Kidney (tissue), 14 donors: ENCODE measurements around the gene LINGO3. TPM values are rescaled to one million over a fixed set of nuclear protein-coding genes. Genes with fewer than 3 reads are reported as not detected.

Experiments
- DNase-seq, 5 donors: peaks; one replicate each; pipeline ENCODE4 v3.0.0-alpha.2; 2013 to 2020
- FAIRE-seq: peaks from 2 replicates; lab custom pipeline; 2012; peaks lifted over from hg19 to GRCh38; lab: Jason Lieb, UNC
- H3K27ac ChIP-seq, 2 donors: one replicate each; pipeline ENCODE4 v1.7.0; 2013; ENCODE audit warnings: low read depth in 2 of 2, low read length in 2 of 2, inconsistent platforms in 1 of 2
- H3K27me3 ChIP-seq: one replicate; pipeline ENCODE4 v1.7.1; 2013; ENCODE audit warnings: low read length, inconsistent platforms; ENCODE audit not compliant: control insufficient read depth, insufficient read depth
- H3K36me3 ChIP-seq, 3 donors: one replicate each; pipeline versions ENCODE4 v1.7.0 to v1.7.1; 2013; ENCODE audit warnings: low read length in 3 of 3, control low read depth in 1 of 3, inconsistent platforms in 1 of 3; ENCODE audit not compliant: insufficient read depth in 3 of 3, control insufficient read depth in 2 of 3
- H3K4me1 ChIP-seq, 3 donors: one replicate each; pipeline versions ENCODE4 v1.7.0 to v1.7.1; 2013; ENCODE audit warnings: low read length in 3 of 3, inconsistent platforms in 1 of 3, low read depth in 1 of 3; ENCODE audit not compliant: control insufficient read depth in 2 of 3, insufficient read depth in 2 of 3
- H3K4me3 ChIP-seq, 3 donors: one replicate each; pipeline versions ENCODE4 v1.7.0 to v1.8.1; 2013; ENCODE audit warnings: low read length in 3 of 3, control low read depth in 1 of 3, inconsistent platforms in 1 of 3
- H3K9ac ChIP-seq, 3 donors: one replicate each; pipeline versions ENCODE4 v1.7.0 to v1.7.1; 2013; ENCODE audit warnings: low read length in 3 of 3, control low read depth in 1 of 3, inconsistent platforms in 1 of 3
- H3K9me3 ChIP-seq, 3 donors: one replicate each; pipeline versions ENCODE4 v1.7.0 to v1.7.1; 2013; ENCODE audit warnings: low read length in 3 of 3, control low read depth in 1 of 3, inconsistent platforms in 1 of 3; ENCODE audit not compliant: control insufficient read depth in 2 of 3, insufficient read depth in 1 of 3
- intact Hi-C: fragments of 100-400 bp; cut with DNase I; formaldehyde crosslinking; loops from one replicate; pipeline ENCODE4 v1.11.1; 2022
- polyA plus RNA-seq: library from polyadenylated mRNA; stranded (reverse); fragments of 350-450 nt; fragmentation: Illumina TruSeq; extraction: RNeasy Lipid Tissue Mini Kit (QIAGEN cat#74804); gene quantifications from one replicate; pipeline ENCODE4 v1.2.3, GENCODE V29; 2014; ENCODE audit warnings: low read depth, low replicate concordance; ENCODE audit not compliant: insufficient read depth
- total RNA-seq: library from RNA; stranded (reverse); fragmentation: NEBNext Ultra II Directional; extraction: Animal tissue kit (Norgen Biotek cat#: 25700); gene quantifications from one replicate; pipeline ENCODE4 v1.2.1, GENCODE V29; 2021
- TF ChIP-seq, protein P1 (sequence below): IDR thresholded peaks from 3 replicates; pipeline ENCODE4 v1.5.1; 2012; ENCODE audit warnings: mild to moderate bottlenecking, moderate library complexity, borderline replicate concordance; ENCODE audit not compliant: insufficient read depth; ENCODE audit errors: extremely low read depth
- donor health status: control.
- donor health status: control.
- donor health status: control.
- donor health status: control.
- donor health status: control.
- donor health status: DM: yes; HTN: yes; CAD: no.
- donor health status: Normal renal cell carcinoma (clear cell type).

LINGO3 gene
- total and polyA plus RNA-seq, 2 donors from 2014 or later = 0.09 TPM; not detected in 1

DNA sequence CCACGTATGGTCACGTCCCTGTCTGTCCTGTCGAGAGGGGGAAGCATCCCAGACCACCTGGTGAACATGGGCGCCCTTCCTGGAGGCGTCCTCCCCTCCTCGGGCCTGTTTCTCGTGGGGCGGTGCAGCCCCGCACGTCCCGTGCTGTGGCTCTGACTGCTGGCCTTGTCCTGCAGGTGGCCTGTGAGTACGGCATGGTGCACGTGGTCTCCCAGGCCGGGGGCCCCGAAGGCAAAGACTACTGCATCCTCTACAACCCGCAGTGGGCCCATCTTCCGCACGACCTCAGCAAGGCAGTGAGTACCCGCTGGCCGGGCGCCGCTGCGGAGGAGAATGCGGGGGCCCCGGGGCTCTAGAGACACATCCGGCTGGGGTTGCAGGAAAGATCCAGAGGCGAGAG is 26.5 kb upstream of the LINGO3 start:
- Histone ChIP-seq H3K9ac (no peak overlapping the region), H3K4me1 (peaks cover 0 to 32% (median 20%) of the 10 kb centered on the region in 3 donors), H3K36me3 (peaks cover 0 to 3% (median 0%) of the 10 kb centered on the region in 3 donors), H3K4me3 (no peak overlapping the region), H3K27me3 (no peaks in the 10 kb centered on the region), H3K27ac (no peak overlapping the region), H3K9me3 (no peaks in the 10 kb centered on the region)
- DNase-seq = peak in 1 of 5 donors; percentile 74
- no peak for FAIRE-seq
- intact Hi-C loops = no loop called here
- TF ChIP-seq, protein P1, sequence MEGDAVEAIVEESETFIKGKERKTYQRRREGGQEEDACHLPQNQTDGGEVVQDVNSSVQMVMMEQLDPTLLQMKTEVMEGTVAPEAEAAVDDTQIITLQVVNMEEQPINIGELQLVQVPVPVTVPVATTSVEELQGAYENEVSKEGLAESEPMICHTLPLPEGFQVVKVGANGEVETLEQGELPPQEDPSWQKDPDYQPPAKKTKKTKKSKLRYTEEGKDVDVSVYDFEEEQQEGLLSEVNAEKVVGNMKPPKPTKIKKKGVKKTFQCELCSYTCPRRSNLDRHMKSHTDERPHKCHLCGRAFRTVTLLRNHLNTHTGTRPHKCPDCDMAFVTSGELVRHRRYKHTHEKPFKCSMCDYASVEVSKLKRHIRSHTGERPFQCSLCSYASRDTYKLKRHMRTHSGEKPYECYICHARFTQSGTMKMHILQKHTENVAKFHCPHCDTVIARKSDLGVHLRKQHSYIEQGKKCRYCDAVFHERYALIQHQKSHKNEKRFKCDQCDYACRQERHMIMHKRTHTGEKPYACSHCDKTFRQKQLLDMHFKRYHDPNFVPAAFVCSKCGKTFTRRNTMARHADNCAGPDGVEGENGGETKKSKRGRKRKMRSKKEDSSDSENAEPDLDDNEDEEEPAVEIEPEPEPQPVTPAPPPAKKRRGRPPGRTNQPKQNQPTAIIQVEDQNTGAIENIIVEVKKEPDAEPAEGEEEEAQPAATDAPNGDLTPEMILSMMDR = no peak

DNA sequence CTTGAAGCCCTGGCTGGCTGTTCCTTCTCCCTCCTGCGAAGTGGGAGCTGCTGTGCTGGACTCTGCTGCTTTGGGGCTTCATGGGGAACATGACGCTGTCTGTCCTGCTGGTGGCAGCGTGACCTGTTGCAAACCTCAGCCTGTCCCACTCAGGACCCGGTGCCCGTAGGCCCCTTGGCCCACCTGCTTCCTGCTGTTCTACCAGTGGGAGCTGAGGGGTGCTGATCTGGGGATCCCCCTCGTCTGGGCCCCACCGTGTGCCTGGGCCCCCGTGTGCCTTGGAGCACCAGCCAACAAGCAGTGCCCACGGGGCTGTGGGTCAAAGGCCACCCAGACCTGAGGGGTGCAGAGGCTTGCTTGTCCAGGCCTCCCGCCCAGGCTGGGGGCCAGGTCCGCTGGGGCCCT is 25.9 kb upstream of the LINGO3 start:
- TF ChIP-seq, protein P1 = no peak
- no peaks in the 10 kb centered on the region for H3K27me3 ChIP-seq
- intact Hi-C loops = no loop called here
- H3K9ac ChIP-seq = peak overlapping the region in 1 of 3 donors; percentile 16
- H3K4me3 ChIP-seq = no peak overlapping the region
- no peaks in the 10 kb centered on the region for H3K9me3 ChIP-seq
- no peak for FAIRE-seq
- DNase-seq = peak in 1 of 5 donors; percentile 25
- H3K27ac ChIP-seq = no peak overlapping the region
- H3K4me1 ChIP-seq = peaks cover 0 to 36% (median 21%) of the 10 kb centered on the region in 3 donors
- peaks cover 0 to 3% (median 0%) of the 10 kb centered on the region in 3 donors for H3K36me3 ChIP-seq

DNA sequence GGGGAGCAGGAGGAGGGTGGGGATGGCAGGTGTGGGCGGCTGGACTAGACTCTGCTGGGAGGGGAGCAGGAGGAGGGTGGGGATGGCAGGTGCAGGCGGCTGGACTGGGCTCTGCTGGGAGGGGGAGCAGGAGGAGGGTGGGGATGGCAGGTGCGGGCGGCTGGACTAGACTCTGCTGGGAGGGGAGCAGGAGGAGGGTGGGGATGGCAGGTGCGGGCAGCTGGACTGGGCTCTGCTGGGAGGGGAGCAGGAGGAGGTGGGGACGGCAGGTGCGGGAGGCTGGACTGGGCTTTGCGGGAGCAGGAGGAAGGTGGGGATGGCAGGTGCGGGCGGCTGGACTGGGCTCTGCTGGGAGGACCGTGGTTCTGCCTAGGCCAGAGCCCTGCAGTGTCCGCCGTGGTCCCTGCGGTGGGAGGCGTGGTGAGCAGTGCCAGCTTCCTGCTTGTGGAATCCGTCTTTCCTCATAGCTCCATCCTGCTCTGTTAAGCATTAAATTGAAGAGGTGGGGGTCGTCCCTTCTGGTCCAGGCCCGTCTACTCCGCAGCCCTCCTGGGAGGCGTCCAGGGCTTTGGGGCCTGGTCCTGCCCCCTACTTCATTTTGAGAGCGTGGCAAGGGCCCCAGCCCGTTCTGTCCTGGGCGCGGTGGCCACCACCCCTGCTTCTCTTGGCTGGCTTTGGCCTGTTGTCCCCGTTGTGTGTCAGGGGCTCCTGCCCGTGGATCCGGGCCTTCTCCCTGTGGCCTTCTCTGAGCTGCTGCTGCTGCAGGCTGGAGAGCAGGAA is 25.3 kb upstream of the LINGO3 start:
- no peak overlapping the region for H3K27ac ChIP-seq
- DNase-seq (peak; percentile 65 to 92 (median 81)), FAIRE-seq (no peak)
- peaks cover 0 to 36% (median 21%) of the 10 kb centered on the region in 3 donors for H3K4me1 ChIP-seq
- intact Hi-C loops = no loop called here
- no peaks in the 10 kb centered on the region for H3K9me3 ChIP-seq
- peaks cover 0 to 3% (median 0%) of the 10 kb centered on the region in 3 donors for H3K36me3 ChIP-seq
- H3K27me3 ChIP-seq = no peaks in the 10 kb centered on the region
- H3K9ac ChIP-seq = no peak overlapping the region
- TF ChIP-seq, protein P1 = no peak
- no peak overlapping the region for H3K4me3 ChIP-seq
